Uterus (tissue), 4 donors: ENCODE measurements around the gene UCP3. TPM values are rescaled to one million over a fixed set of nuclear protein-coding genes. Genes with fewer than 3 reads are reported as not detected.
"Not testable (repeated sequence)": the region's sequence is repeated elsewhere in the genome, so short reads cannot be mapped to it uniquely, and the experiment has no call there.

ENCODE experiments used
- DNase-seq, 2 donors: peaks; one replicate each; pipeline ENCODE4 v3.0.0-alpha.2; 2019 to 2020
- H3K27ac ChIP-seq, 2 donors: fragments of 200-600 bp; sonication (generic); 1 replicate in 1 of 2; 2 replicates in 1 of 2; pipeline ENCODE4 v1.5.1; 2016 to 2018
- H3K27me3 ChIP-seq, 2 donors: fragments of 200-600 bp; sonication (generic); one replicate each; pipeline ENCODE4 v1.5.1; 2018 to 2019; ENCODE audit warnings: control low read depth in 1 of 2
- H3K36me3 ChIP-seq, 2 donors: fragments of 200-600 bp; sonication (generic); one replicate each; pipeline ENCODE4 v1.5.1; 2019; ENCODE audit warnings: control low read depth in 1 of 2
- H3K4me1 ChIP-seq, 2 donors: fragments of 200-600 bp; sonication (generic); one replicate each; pipeline ENCODE4 v1.5.1; 2018 to 2019; ENCODE audit warnings: control low read depth in 1 of 2
- H3K4me3 ChIP-seq, 2 donors: fragments of 200-600 bp; sonication (generic); 1 replicate in 1 of 2; 2 replicates in 1 of 2; pipeline ENCODE4 v1.5.1; 2018 to 2019; ENCODE audit warnings: mild to moderate bottlenecking in 1 of 2
- H3K9me3 ChIP-seq, 2 donors: fragments of 200-600 bp; sonication (generic); one replicate each; pipeline ENCODE4 v1.5.1; 2019; ENCODE audit warnings: control low read depth in 1 of 2
- POLR2A ChIP-seq, 2 donors: fragments of 450-650 bp; IDR thresholded peaks; one replicate each; pipeline ENCODE4 v1.6.1; 2016; ENCODE audit warnings: antibody characterized with exemption in 2 of 2, mild to moderate bottlenecking in 1 of 2, moderate library complexity in 1 of 2
- intact Hi-C: fragments of 100-400 bp; cut with DNase I; formaldehyde crosslinking; loops from one replicate; pipeline ENCODE4 v1.15.1; 2023; ENCODE audit warnings: low total_unique reads
- total RNA-seq, 4 donors: library from RNA; depleted of rRNA in 3 of 4; stranded (reverse); fragments of >200 nt in 3 of 4; gene quantifications; one replicate each; pipeline versions ENCODE4 v1.1.0 to v1.2.4, GENCODE V29; 2014 to 2023
- TF ChIP-seq, protein P1 (sequence below), 4 experiments: fragments of 200-600 bp in 2 of 4; fragments of 450-650 bp in 2 of 4; sonication (generic) in 2 of 4; IDR thresholded peaks; one replicate each; pipeline ENCODE4 v1.5.1; 2016 to 2019; ENCODE audit warnings: antibody characterized with exemption in 4 of 4, mild to moderate bottlenecking in 2 of 4, moderate library complexity in 1 of 4
- donor health status: DM: yes; HTN: yes; CAD: no.

UCP3 gene
- total RNA-seq, 4 donors from 2014 or later = 0.21 to 4.1 (median 1.5) TPM; not detected in 1

DNA sequence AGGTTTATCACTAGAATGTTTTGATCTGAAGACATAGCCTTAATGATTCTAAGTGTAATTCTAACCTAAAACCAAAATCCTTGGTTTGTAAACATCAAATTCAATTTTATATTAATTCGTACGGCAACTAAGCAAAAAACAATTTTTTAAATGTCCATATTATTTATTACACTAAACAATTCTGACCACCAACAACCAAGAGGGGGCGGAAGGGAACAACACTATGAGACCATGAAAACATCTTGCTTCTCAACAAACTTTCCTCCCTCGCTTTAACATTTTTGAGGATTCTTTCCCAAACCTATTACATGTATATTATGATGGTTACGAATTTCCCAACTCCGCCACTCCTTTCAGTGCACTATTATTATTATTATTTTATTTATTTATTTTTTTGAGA lies 19.7 kb downstream of the UCP3 start:
- intact Hi-C loops = no loop called here
- Histone ChIP-seq H3K4me3 (no peak overlapping the region), H3K36me3 (no peaks in the 10 kb centered on the region), H3K27me3 (no peaks in the 10 kb centered on the region), H3K4me1 (no peaks in the 10 kb centered on the region), H3K9me3 (no peaks in the 10 kb centered on the region), H3K27ac (no peak overlapping the region)
- no peak for DNase-seq
- TF ChIP-seq, protein P1, sequence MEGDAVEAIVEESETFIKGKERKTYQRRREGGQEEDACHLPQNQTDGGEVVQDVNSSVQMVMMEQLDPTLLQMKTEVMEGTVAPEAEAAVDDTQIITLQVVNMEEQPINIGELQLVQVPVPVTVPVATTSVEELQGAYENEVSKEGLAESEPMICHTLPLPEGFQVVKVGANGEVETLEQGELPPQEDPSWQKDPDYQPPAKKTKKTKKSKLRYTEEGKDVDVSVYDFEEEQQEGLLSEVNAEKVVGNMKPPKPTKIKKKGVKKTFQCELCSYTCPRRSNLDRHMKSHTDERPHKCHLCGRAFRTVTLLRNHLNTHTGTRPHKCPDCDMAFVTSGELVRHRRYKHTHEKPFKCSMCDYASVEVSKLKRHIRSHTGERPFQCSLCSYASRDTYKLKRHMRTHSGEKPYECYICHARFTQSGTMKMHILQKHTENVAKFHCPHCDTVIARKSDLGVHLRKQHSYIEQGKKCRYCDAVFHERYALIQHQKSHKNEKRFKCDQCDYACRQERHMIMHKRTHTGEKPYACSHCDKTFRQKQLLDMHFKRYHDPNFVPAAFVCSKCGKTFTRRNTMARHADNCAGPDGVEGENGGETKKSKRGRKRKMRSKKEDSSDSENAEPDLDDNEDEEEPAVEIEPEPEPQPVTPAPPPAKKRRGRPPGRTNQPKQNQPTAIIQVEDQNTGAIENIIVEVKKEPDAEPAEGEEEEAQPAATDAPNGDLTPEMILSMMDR (IDR thresholded peaks at IDR 0.05) = no peak
- TF ChIP-seq POLR2A (IDR thresholded peaks at IDR 0.05) = no peak

DNA sequence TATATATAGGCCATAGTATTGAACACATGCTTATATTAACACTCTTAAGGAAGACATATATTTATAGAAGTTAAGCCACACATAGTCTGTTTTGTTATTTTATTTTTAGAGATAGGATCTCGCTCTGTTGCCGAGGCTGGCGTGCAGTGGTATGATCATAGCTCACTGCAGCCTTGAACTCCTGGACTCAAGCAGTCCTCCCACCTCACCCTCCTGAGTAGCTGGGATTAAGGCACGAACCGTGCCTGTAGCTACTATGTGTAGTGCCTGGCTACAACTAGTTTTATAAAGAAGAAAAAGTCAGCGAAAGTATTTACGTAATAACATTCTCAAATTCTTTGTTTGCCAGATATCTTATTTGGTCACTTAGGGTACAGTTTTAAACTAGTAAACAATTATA lies 20.7 kb downstream of the UCP3 start:
- no peak overlapping the region for H3K27ac ChIP-seq
- intact Hi-C loops = no loop called here
- no peaks in the 10 kb centered on the region for H3K9me3 ChIP-seq
- TF ChIP-seq, protein P1 (IDR thresholded peaks at IDR 0.05) = no peak
- TF ChIP-seq POLR2A (IDR thresholded peaks at IDR 0.05) = no peak
- no peaks in the 10 kb centered on the region for H3K4me1 ChIP-seq
- no peak for DNase-seq
- no peaks in the 10 kb centered on the region for H3K27me3 ChIP-seq
- H3K36me3 ChIP-seq = no peaks in the 10 kb centered on the region
- H3K4me3 ChIP-seq = no peak overlapping the region

DNA sequence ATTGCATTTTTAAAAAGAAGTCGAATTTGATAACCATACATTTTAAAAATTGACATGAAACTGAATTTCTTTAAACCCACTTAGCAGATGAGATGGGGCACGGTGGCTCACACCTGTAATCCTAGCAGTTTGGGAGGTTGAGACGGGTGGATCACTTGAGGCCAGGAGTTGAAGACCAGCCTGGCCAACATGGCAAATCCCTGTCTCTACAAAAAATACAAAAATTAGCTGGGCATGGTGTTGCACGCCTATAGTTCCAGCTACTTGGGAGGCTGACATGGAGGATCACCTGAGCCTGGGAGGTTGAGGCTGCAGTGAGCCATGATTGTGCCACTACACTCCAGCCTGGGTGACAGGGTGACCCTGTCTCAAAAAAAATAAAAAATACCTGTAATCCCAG lies 23.2 kb downstream of the UCP3 start:
- H3K4me1 ChIP-seq, H3K4me3 ChIP-seq, H3K27ac ChIP-seq, H3K9me3 ChIP-seq, DNase-seq, intact Hi-C loops, H3K36me3 ChIP-seq, H3K27me3 ChIP-seq: not testable (repeated sequence)

DNA sequence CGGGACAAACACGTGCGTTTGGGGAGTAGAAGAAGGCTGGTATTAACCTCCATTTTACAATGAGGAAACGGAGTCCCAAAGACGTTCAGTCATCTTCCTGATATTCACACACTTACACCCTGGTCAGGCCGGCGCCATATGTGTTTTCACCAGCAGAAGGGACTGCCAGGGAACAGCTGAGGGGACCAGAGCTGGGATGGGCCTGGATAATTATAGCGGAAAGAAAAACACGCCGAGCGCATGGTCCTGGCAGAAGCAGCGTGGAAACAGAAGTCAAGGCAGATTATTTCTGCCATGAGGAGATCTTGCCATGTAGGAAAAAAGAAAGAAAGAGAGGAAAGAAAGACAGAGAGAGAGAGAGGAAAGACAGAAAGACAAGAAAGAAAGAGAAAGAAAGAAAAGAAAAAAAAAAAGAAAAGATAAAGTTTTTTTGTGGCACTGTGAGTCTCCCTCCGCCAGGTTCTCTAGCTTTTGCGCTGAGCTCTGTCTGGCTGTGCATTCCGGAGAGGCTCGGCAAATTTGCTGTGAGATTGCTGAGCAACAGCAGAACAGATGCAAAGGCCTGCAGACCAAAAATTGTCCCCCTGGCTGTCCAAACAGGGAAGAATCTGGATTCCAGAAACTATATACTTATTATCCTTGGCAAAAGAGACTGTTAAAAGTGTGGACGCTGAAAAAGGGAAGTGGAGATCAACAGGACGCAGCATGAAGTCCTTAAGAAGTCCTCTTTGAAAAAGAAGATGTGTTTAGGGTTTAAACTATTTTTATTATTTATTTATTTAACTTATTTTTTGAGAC lies 24.9 kb downstream of the UCP3 start:
- intact Hi-C loops = no loop called here
- TF ChIP-seq, protein P1 (IDR thresholded peaks at IDR 0.05) = no peak
- no peak for TF ChIP-seq POLR2A (IDR thresholded peaks at IDR 0.05)

DNA sequence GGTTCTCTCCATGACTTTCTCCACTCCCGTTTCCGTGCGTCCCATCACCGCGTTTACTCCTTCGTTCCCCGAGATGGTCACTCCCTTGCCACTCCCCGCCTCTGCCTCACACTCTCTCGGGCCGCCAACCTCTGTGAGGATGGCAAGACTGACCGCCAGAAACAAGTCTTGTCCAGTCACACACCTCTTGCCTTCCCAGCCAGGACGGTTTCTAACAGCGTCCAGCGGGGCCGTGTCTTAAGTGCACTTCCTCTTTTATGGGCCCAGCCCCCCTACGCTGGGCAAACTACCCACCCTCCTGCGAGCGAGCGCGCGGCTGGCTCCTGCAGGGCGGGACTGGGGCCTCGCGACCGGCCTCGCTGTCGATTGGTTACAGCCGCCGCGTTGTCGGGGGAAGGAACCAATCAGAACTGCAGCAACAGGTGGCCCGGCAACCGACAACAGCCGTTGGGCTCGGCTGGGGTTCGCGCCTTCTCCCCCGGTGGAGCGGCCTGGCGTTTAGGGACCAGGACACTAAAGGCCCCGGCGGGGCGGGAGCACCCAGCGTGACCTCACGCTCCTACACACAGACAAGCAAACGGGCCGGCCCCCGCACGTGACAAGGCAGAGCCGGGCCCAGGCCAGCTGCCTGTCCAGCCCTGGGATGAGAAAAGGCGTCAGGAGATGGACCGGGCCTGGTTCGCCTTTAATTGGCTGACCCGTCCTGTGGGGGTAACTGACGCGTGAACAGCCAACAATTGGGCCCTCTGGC lies 25.7 kb downstream of the UCP3 start:
- intact Hi-C loops = no loop called here

More for the DNA sequence above, 24.9 kb downstream of the UCP3 start:
- H3K27me3 ChIP-seq = no peaks in the 10 kb centered on the region
- H3K4me1 ChIP-seq = peaks cover 0 to 6% of the 10 kb centered on the region in 2 donors
- no peaks in the 10 kb centered on the region for H3K36me3 ChIP-seq
- H3K9me3 ChIP-seq = no peaks in the 10 kb centered on the region
- H3K4me3 ChIP-seq = peak overlapping the region; percentile 47 to 59
- H3K27ac ChIP-seq = peak overlapping the region; percentile 63 to 86
- DNase-seq = no peak

More for the DNA sequence above, 25.7 kb downstream of the UCP3 start:
- DNase-seq = peak; percentile 80 to 82
- Histone ChIP-seq H3K9me3 (no peaks in the 10 kb centered on the region), H3K36me3 (no peaks in the 10 kb centered on the region), H3K4me3 (peak overlapping the region; percentile 47 to 59), H3K4me1 (peaks cover 0 to 6% of the 10 kb centered on the region in 2 donors), H3K27ac (peak overlapping the region; percentile 63 to 86), H3K27me3 (no peaks in the 10 kb centered on the region)
- TF ChIP-seq POLR2A (IDR thresholded peaks at IDR 0.05) = peak in 1 of 2 donors; percentile 49
- TF ChIP-seq, protein P1 (IDR thresholded peaks at IDR 0.05) = no peak
